ENCODE measurements around the gene SEPTIN1.

GRCh38 chr16:30382111-30382881, at the start of gene SEPTIN1:
- TF ChIP-seq CTCF (conservative IDR thresholded peaks at IDR 0.05; ENCODE audit: low read depth in 2 of 2) (no peak), EZH2 (IDR thresholded peaks at IDR 0.05; ENCODE audit: low read depth, unreplicated experiment) (no peak), NANOG (IDR thresholded peaks at IDR 0.05; ENCODE audit: borderline replicate concordance) (no peak), POLR2AphosphoS5 (IDR thresholded peaks at IDR 0.05; ENCODE audit: low read depth) (no peak), ETS1 (IDR thresholded peaks at IDR 0.05) (no peak), REST (IDR thresholded peaks at IDR 0.05; ENCODE audit: unreplicated experiment) (no peak), CREB1 (CRISPR knock-in tag; IDR thresholded peaks at IDR 0.05; ENCODE audit: low read depth) (no peak), EZH2phosphoT487 (IDR thresholded peaks at IDR 0.05; ENCODE audit: unreplicated experiment) (no peak), STAT1 (IDR thresholded peaks at IDR 0.05; ENCODE audit: unreplicated experiment) (no peak), ZNF114 (CRISPR knock-in tag; IDR thresholded peaks at IDR 0.05) (no peak), ZNF331 (CRISPR knock-in tag; IDR thresholded peaks at IDR 0.05; ENCODE audit: low read depth) (no peak), JUNB (IDR thresholded peaks at IDR 0.05; ENCODE audit: unreplicated experiment) (no peak), ZNF462 (CRISPR knock-in tag; IDR thresholded peaks at IDR 0.05) (no peak)
